Testis (tissue), 3 donors: ENCODE measurements around the gene MMP11. TPM values are rescaled to one million over a fixed set of nuclear protein-coding genes. Genes with fewer than 3 reads are reported as not detected.

Experiments
- DNase-seq: peaks from one replicate; pipeline ENCODE4 v3.0.0-alpha.2; 2019
- H3K27ac ChIP-seq, 2 donors: fragments of 200-600 bp; sonication (generic); one replicate each; pipeline ENCODE4 v1.5.1; 2019
- H3K27me3 ChIP-seq: fragments of 200-600 bp; sonication (generic); one replicate; pipeline ENCODE4 v1.5.1; 2019
- H3K36me3 ChIP-seq: fragments of 200-600 bp; sonication (generic); one replicate; pipeline ENCODE4 v1.5.1; 2017; ENCODE audit warnings: low read depth; ENCODE audit errors: missing control alignments
- H3K4me1 ChIP-seq: fragments of 200-600 bp; sonication (generic); one replicate; pipeline ENCODE4 v1.5.1; 2019
- H3K4me3 ChIP-seq, 2 donors: fragments of 200-600 bp; sonication (generic); one replicate each; pipeline ENCODE4 v1.5.1; 2017 to 2019
- H3K9me3 ChIP-seq: fragments of 200-600 bp; sonication (generic); one replicate; pipeline ENCODE4 v1.5.1; 2017
- CTCF ChIP-seq, 3 experiments: fragments of 450-650 bp in 2 of 3; fragments of 200-600 bp in 1 of 3; sonication (generic) in 1 of 3; IDR thresholded peaks; one replicate each; pipeline ENCODE4 v1.5.1; 2016 to 2019; ENCODE audit warnings: antibody characterized with exemption in 3 of 3, mild to moderate bottlenecking in 2 of 3, moderate library complexity in 1 of 3
- POLR2A ChIP-seq: fragments of 450-650 bp; IDR thresholded peaks from one replicate; pipeline ENCODE4 v1.6.1; 2017; ENCODE audit warnings: antibody characterized with exemption, mild to moderate bottlenecking, moderate library complexity
- WGBS, 2 donors: methylation state at CpG; one replicate each; pipeline ENCODE4 v1.1.5; 2018; 5-methylcytosine and 5-hydroxymethylcytosine counted together
- intact Hi-C: fragments of 100-400 bp; cut with DNase I; formaldehyde crosslinking; loops from one replicate; pipeline ENCODE4 v1.15.1; 2023; ENCODE audit warnings: low total_unique reads
- polyA plus RNA-seq: library from polyadenylated mRNA; stranded (reverse); fragments of 350-450 nt; fragmentation: Illumina TruSeq; extraction: RNeasy Lipid Tissue Mini Kit (QIAGEN cat#74804); gene quantifications from one replicate; pipeline ENCODE4 v1.2.3, GENCODE V29; 2014; ENCODE audit warnings: low read depth, low replicate concordance; ENCODE audit not compliant: insufficient read depth
- total RNA-seq, 2 donors: library from RNA; depleted of rRNA; stranded (reverse); fragments of >200 nt; gene quantifications; one replicate each; pipeline ENCODE4 v1.2.3, GENCODE V29; 2016

Gene MMP11
- total and polyA plus RNA-seq, 3 donors from 2014 or later: 13.6 to 36.1 (median 32.4) TPM

GRCh38 chr22:23774114-23774921, 1.7 kb downstream of the MMP11 start:
- H3K4me3 ChIP-seq: no peak overlapping the region
- H3K27ac ChIP-seq: no peak overlapping the region
- no peaks in the 10 kb centered on the region for H3K9me3 ChIP-seq
- H3K36me3 ChIP-seq: no peaks in the 10 kb centered on the region
- H3K27me3 ChIP-seq: no peaks in the 10 kb centered on the region
- no peak for DNase-seq
- TF ChIP-seq CTCF (IDR thresholded peaks at IDR 0.05): no peak
- no peak for TF ChIP-seq POLR2A
- 73 to 80% methylated on average over 7 to 12 of the region's 12 CpGs for WGBS, 2 donors
- peaks cover 6% of the 10 kb centered on the region for H3K4me1 ChIP-seq
- intact Hi-C loops: no loop called here

GRCh38 chr22:23774922-23775436, 2.3 kb downstream of the MMP11 start:
- TF ChIP-seq CTCF (IDR thresholded peaks at IDR 0.05): no peak
- TF ChIP-seq POLR2A: no peak
- no peaks in the 10 kb centered on the region for H3K27me3 ChIP-seq
- WGBS, 2 donors: 79 to 86% methylated on average over 2 of the region's 2 CpGs
- H3K4me3 ChIP-seq: no peak overlapping the region
- DNase-seq: no peak
- no peaks in the 10 kb centered on the region for H3K9me3 ChIP-seq
- H3K36me3 ChIP-seq: no peaks in the 10 kb centered on the region
- no peak overlapping the region for H3K27ac ChIP-seq
- peaks cover 6% of the 10 kb centered on the region for H3K4me1 ChIP-seq
- intact Hi-C loops: no loop called here

- intact Hi-C loops: no loop called here
- Histone ChIP-seq H3K27ac (no peak overlapping the region), H3K36me3 (no peaks in the 10 kb centered on the region), H3K4me1 (peaks cover 6% of the 10 kb centered on the region), H3K27me3 (no peaks in the 10 kb centered on the region), H3K4me3 (no peak overlapping the region), H3K9me3 (no peaks in the 10 kb centered on the region)
- TF ChIP-seq CTCF (IDR thresholded peaks at IDR 0.05) (no peak), POLR2A (no peak)
- DNase-seq: no peak
- 75 to 91% methylated on average over 3 of the region's 3 CpGs for WGBS, 2 donors
Observed at GRCh38 chr22:23775779-23776375, 3.2 kb downstream of the MMP11 start.

GRCh38 chr22:23777776-23778576, 5.3 kb downstream of the MMP11 start:
- Histone ChIP-seq H3K27ac (no peak overlapping the region), H3K9me3 (no peaks in the 10 kb centered on the region), H3K4me1 (no peaks in the 10 kb centered on the region), H3K27me3 (no peaks in the 10 kb centered on the region), H3K4me3 (no peak overlapping the region), H3K36me3 (no peaks in the 10 kb centered on the region)
- DNase-seq: no peak
- TF ChIP-seq CTCF (IDR thresholded peaks at IDR 0.05): no peak
- TF ChIP-seq POLR2A: no peak
- WGBS, 2 donors: 87 to 92% methylated on average over 10 to 11 of the region's 11 CpGs
- intact Hi-C loops: no loop called here
